Mesothelial cell of epicardium (in vitro differentiated cells): ENCODE measurements around the gene CHST15. TPM values are rescaled to one million over a fixed set of nuclear protein-coding genes. Genes with fewer than 3 reads are reported as not detected.
A peak's percentile ranks its signal among the peaks of the same experiment; 100 is the strongest.

Source experiments
- DNase-seq, 2 experiments: peaks; one replicate each; pipeline ENCODE4 v3.0.0; 2021; ENCODE audit warnings: low spot score in 2 of 2; ENCODE audit not compliant: unreplicated experiment in 2 of 2
- H3K27ac Mint-ChIP-seq: 2 replicates; pipeline ENCODE4 v1.8.0; 2021; ENCODE audit warnings: mixed read lengths
- H3K27me3 Mint-ChIP-seq: 2 replicates; pipeline ENCODE4 v1.8.0; 2021; ENCODE audit warnings: low read depth, mixed read lengths
- H3K36me3 Mint-ChIP-seq: 2 replicates; pipeline ENCODE4 v1.8.0; 2021; ENCODE audit warnings: mixed read lengths
- H3K4me1 Mint-ChIP-seq: 2 replicates; pipeline ENCODE4 v1.8.0; 2021; ENCODE audit warnings: mixed read lengths
- H3K4me3 Mint-ChIP-seq: 2 replicates; pipeline ENCODE4 v1.8.0; 2021; ENCODE audit warnings: mild to moderate bottlenecking, moderate library complexity, mixed read lengths
- H3K9me3 Mint-ChIP-seq: 2 replicates; pipeline ENCODE4 v1.8.0; 2021; ENCODE audit warnings: mixed read lengths
- CTCF ChIP-seq: fragments of 200-600 bp; sonication (generic); IDR thresholded peaks from one replicate; pipeline ENCODE4 v1.5.0; 2021; ENCODE audit warnings: antibody characterized with exemption; ENCODE audit not compliant: unreplicated experiment
- total RNA-seq: library from RNA; stranded (reverse); gene quantifications from 3 replicates; pipeline ENCODE4 v1.2.1, GENCODE V29; 2021

CHST15 gene
- total RNA-seq, 1 donor from 2014 or later = 39.4 TPM

DNA sequence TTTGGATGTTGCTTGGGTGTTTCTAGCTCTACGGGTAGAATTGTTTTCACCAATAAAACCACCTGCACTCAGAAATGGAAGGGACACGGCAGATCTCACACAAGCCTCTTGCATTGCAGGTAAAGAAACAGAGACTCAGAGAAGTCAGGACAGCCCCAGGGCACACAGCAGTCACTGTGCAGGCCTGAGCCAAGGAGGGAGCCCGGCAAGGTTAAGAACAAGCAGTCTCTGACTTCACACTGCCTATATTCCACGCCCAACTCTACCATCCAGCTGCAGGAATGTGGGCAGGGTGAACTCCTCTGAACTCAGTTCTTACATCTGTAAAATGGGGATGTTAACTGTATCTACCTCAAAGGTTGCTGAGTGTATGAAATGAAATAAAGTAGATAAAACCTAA lies 15.4 kb downstream of the CHST15 start:
- no peak for TF ChIP-seq CTCF
- no peak for DNase-seq
- Mint-ChIP-seq H3K4me1 (peaks cover 44% of the 10 kb centered on the region), H3K27me3 (no peaks in the 10 kb centered on the region), H3K9me3 (no peaks in the 10 kb centered on the region), H3K27ac (no peak overlapping the region), H3K4me3 (no peak overlapping the region), H3K36me3 (peaks cover 5% of the 10 kb centered on the region)

DNA sequence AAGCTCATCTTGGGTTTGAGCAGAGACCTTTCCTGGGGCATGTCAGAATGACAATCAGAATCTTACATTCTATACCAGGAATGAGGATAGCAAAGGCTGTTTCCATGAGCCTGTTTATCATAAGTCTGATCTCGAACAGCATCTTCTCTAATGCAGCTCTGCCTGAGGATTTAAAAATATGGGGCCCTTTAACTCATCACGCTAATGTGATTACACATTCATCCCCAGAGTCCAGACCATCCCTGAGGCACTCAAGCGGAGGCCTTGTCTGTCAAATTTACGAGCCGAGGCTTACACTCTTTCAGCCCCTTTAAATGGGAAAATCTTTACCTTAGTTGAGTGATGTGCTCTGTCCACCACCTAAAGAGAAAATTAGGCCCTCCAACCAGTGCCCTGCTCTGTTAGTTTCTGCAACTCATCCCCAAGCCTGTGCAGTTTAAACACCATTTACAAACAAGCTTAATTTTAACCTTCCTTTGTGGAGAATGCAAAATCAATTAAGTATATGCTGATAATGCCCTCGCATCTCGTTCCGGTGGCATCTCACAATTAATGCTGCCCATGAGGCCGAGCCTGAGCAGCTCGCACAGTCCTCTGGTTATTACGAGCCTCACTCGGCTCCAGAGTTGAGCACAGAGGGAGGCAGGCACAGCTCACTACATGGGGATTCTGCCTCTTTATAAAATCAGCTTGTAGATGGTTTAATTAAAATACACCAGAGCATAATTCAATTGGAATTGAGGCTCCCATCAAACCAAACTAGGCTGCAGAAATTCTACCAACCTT lies 16.0 kb downstream of the CHST15 start:
- DNase-seq = no peak
- Mint-ChIP-seq H3K9me3 (no peaks in the 10 kb centered on the region), H3K27ac (no peak overlapping the region), H3K36me3 (no peaks in the 10 kb centered on the region), H3K27me3 (no peaks in the 10 kb centered on the region), H3K4me3 (no peak overlapping the region), H3K4me1 (peaks cover 44% of the 10 kb centered on the region)
- TF ChIP-seq CTCF = no peak

DNA sequence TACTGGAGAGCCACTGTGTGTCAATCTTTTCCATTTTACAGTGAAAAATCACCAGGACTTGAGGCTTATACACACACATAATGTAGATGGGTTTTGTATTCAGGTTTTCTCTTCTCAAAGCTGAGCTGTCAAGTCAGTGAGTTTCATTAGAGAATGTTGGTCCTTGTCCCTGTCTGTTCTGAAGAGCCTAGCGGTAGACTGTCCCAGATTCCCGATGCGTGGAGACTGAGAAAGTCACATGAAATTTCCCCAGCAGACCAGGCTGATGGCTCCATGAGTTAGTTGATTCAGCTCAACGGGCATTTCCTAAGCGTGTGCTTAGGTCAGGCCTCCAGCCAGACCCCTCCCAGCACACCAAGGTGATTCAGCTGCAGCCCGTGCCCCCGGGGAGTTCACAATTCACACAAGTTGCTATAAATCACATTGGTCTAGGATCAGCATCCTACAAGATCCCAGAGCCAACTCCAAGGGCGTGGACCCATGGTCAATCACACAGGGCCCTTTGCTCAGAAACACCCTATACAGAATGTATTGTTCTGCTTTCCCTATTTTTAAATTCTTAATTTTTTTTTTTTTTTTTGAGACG lies 17.2 kb downstream of the CHST15 start:
- H3K27me3 Mint-ChIP-seq = no peaks in the 10 kb centered on the region
- H3K9me3 Mint-ChIP-seq = no peaks in the 10 kb centered on the region
- H3K4me3 Mint-ChIP-seq = no peak overlapping the region
- peaks cover 44% of the 10 kb centered on the region for H3K4me1 Mint-ChIP-seq
- H3K36me3 Mint-ChIP-seq = no peaks in the 10 kb centered on the region
- no peak for TF ChIP-seq CTCF
- DNase-seq = no peak
- H3K27ac Mint-ChIP-seq = peak overlapping the region; percentile 12

DNA sequence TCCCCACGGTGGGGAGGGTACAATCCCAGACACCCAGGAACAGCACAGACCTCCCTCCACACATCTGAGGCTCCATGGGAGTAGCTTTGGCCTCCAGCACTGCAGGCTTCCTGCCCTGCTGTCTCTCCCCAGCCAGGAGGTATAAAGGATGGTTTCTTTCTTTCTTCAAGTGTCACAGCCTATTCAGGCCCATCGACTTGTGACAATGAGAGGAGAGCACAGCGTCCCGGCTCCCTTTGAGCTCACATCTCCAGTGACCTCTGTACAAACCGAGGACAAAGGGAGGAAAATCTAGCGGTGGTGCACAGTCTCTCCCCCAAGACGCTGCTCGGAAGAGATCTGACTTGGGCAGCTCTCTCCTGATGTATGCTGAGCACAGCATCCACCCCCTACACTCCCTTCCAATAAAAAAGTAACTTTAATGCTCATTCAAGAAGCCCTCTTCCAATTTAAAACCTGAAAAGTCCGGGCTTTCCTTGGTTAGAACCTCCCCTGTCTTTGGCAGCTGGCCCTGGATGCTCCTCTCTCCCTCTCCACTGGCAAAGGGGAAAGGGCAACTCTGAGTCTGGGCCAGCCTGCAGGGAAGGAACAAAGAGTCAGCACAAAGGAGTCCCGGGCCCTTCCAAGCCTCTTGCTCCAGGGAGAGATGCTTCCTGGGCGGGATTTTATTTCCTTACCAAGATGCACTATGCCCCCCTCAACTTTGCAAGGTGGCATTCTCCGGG lies 18.0 kb downstream of the CHST15 start:
- no peak for DNase-seq
- H3K4me1 Mint-ChIP-seq = peaks cover 42% of the 10 kb centered on the region
- no peak overlapping the region for H3K4me3 Mint-ChIP-seq
- H3K36me3 Mint-ChIP-seq = no peaks in the 10 kb centered on the region
- H3K9me3 Mint-ChIP-seq = no peaks in the 10 kb centered on the region
- no peak for TF ChIP-seq CTCF
- no peaks in the 10 kb centered on the region for H3K27me3 Mint-ChIP-seq
- peak overlapping the region; percentile 10 for H3K27ac Mint-ChIP-seq

DNA sequence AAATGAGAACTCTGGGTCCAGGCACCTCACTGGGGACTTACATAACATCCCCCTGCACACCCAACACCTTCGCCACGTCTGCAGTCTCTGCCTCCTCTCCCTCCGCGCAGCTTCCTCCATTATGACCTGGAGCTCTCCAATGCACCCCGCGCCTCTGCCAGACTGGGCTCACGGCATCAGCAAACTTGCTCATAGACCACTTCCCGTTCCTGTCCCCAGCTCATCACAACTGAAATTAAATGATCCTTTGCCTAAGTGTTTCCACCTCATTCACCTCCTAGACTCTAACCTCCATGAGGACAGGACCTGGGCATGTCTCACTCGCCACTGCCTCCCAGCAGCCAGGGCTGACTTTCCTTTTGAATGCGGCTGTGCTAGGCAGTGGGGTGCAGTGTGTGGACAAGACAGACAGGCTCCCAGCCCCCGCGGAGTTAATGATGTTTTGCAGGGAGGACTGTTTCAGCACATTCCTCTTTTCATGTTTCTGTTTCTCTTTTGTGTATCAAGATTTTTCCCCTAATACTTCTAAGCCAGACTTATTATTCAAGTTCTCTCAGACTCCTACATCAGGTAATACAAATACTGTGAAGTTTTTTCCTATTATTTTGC lies 18.8 kb downstream of the CHST15 start:
- H3K4me3 Mint-ChIP-seq = no peak overlapping the region
- peak overlapping the region; percentile 10 for H3K27ac Mint-ChIP-seq
- H3K4me1 Mint-ChIP-seq = peaks cover 42% of the 10 kb centered on the region
- H3K9me3 Mint-ChIP-seq = no peaks in the 10 kb centered on the region
- TF ChIP-seq CTCF = no peak
- no peaks in the 10 kb centered on the region for H3K27me3 Mint-ChIP-seq
- DNase-seq = no peak
- no peaks in the 10 kb centered on the region for H3K36me3 Mint-ChIP-seq
